Measurements from ENCODE around the gene SYNPR.
"Not testable (repeated sequence)": the region's sequence is repeated elsewhere in the genome, so short reads cannot be mapped to it uniquely, and the experiment has no call there.

SYNPR gene

GRCh38 chr3:63644212-63644797 lies 366.2 kb downstream of the SYNPR start:
- DNase-seq = no peak

GRCh38 chr3:63644928-63645781 lies 367.0 kb downstream of the SYNPR start:
- DNase-seq = not testable (repeated sequence)

DNA sequence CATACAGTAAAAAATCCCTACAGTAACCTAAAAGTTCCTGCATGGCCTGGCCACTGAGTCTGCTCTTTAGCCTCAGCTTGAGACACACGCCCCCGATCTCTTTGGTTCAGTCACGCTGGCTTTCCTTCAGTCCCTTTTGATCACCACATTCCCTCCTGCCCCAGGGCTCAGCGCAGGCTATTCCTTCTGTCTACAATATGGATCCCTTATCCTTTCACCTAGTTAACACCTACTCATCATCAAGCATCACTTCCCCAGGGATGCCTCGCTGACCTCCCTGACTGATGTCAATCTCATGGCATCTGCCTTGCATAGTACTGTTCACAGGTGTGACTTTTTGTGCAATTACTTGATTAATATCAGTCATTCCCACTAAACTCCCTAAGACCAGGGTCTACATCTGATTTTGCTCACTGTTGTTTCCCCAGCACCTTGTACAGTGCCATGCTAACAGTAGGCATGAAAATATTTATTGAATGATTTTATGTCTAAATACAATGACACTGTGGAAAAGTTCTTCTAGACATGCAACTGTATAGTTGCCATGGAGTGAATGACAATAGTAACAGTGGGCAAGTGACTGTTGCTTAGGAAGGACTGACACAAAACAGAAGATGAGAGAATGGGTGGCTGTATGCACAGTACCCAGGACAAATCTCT lies 374.1 kb downstream of the SYNPR start, which contains the start of gene SNTN:
TSS of gene SNTN (plus strand) at position 610 of the 660 bp plus-strand sequence. CDS start at position 623, 13 bp downstream.
- no peak for DNase-seq

GRCh38 chr3:63654211-63654610 lies 376.1 kb downstream of the SYNPR start:
- no peak for DNase-seq

- DNase-seq = no peak
Measured at GRCh38 chr3:63654931-63655330, 376.8 kb downstream of the SYNPR start.

DNA sequence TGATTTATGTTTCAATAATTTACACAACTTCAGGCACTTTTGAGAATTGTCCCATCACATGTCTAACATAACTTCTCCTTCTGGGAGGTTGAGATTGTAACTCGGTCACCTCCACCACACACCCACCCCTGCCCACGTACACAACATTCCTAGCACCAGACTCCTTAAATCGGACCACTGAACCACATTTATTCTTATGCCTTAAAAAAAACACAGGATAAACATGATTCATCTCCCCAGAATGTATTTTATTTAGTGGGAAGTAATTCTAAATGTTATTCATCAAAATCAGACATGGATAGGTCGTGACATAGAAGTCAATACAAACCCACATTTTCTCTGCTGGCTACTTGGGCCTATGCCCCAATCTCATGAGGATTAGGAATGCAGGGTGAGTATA lies 377.4 kb downstream of the SYNPR start:
- DNase-seq = no peak

GRCh38 chr3:63656786-63657185 lies 378.7 kb downstream of the SYNPR start:
- no peak for DNase-seq

DNA sequence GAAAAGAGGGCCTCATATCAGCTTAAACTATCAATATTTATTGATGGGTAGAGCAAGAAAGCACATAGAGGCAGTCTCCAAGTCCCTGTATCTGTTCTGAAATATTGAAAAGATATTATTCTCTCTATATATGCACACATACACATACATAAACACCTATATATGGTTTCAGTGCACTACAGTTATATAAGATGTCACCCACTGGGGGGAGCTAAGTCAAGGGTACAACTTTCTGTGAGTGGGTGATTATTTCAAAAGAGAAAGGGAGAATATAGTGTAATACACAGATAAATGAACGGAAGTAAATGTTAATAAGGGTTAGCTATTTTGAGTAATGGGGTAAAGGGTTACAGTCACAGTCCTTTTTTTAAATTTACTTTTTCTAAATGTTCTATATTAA lies 383.1 kb downstream of the SYNPR start:
- no peak for DNase-seq

- no peak for DNase-seq
Measured at GRCh38 chr3:63662011-63662410, 383.9 kb downstream of the SYNPR start.

- no peak for DNase-seq
Measured at GRCh38 chr3:63662500-63662899, 384.4 kb downstream of the SYNPR start.

Measured in stimulated activated CD4-positive, alpha-beta T cell treated with anti-CD3 and anti-CD28 coated beads, Interleukin-12 subunit alpha, Interleukin-12 subunit beta, amount 100 ng/mL, for 4 hours (primary cell).